Gastroesophageal sphincter (tissue), 4 donors: ENCODE measurements around the gene CAPN5. TPM values are rescaled to one million over a fixed set of nuclear protein-coding genes. Genes with fewer than 3 reads are reported as not detected.
A peak's percentile ranks its signal among the peaks of the same experiment; 100 is the strongest.

Experiments used
- ATAC-seq: fragments of 150-250 bp; one replicate; pipeline ENCODE4 v1.9.1; 2016; ENCODE audit warnings: mild to moderate bottlenecking, moderate library complexity
- H3K27ac ChIP-seq, 4 donors: fragments of 200-600 bp; sonication (generic) in 3 of 4; 1 replicate in 3 of 4; 2 replicates in 1 of 4; pipeline ENCODE4 v1.5.1; 2016 to 2019
- H3K27me3 ChIP-seq: fragments of 200-600 bp; sonication (generic); one replicate; pipeline ENCODE4 v1.5.1; 2019
- H3K36me3 ChIP-seq, 2 donors: fragments of 200-600 bp; sonication (generic); one replicate each; pipeline ENCODE4 v1.5.1; 2019; ENCODE audit warnings: control low read depth in 1 of 2
- H3K4me1 ChIP-seq, 3 donors: fragments of 200-600 bp; sonication (generic); 1 replicate in 2 of 3; 2 replicates in 1 of 3; pipeline ENCODE4 v1.5.1; 2016 to 2019; ENCODE audit warnings: control low read depth in 2 of 3
- H3K4me3 ChIP-seq, 2 donors: fragments of 200-600 bp; sonication (generic); one replicate each; pipeline ENCODE4 v1.5.1; 2019; ENCODE audit warnings: mild to moderate bottlenecking in 1 of 2, moderate library complexity in 1 of 2
- H3K9me3 ChIP-seq, 3 donors: fragments of 200-600 bp; sonication (generic); one replicate each; pipeline ENCODE4 v1.5.1; 2017 to 2019; ENCODE audit warnings: control low read depth in 2 of 3
- CTCF ChIP-seq, 4 experiments: fragments of 200-600 bp in 2 of 4; fragments of 450-650 bp in 2 of 4; sonication (generic) in 1 of 4; IDR thresholded peaks; one replicate each; pipeline ENCODE4 v1.5.1; 2017 to 2019; ENCODE audit warnings: antibody characterized with exemption in 4 of 4, mild to moderate bottlenecking in 2 of 4, moderate library complexity in 2 of 4
- EP300 ChIP-seq: sonication (generic); formaldehyde crosslinking; IDR thresholded peaks from one replicate; pipeline ENCODE4 v1.6.1; 2017; ENCODE audit warnings: antibody characterized with exemption, mild to moderate bottlenecking
- POLR2A ChIP-seq, 2 donors: fragments of 450-650 bp; IDR thresholded peaks; one replicate each; pipeline ENCODE4 v1.6.1; 2017; ENCODE audit warnings: antibody characterized with exemption in 2 of 2, mild to moderate bottlenecking in 2 of 2, moderate library complexity in 1 of 2
- POLR2AphosphoS5 ChIP-seq: sonication (generic); formaldehyde crosslinking; IDR thresholded peaks from one replicate; pipeline ENCODE4 v1.6.1; 2017; ENCODE audit warnings: antibody characterized with exemption
- WGBS, 2 donors: methylation state at CpG; one replicate each; pipeline ENCODE4 v1.1.5; 2018; ENCODE audit warnings: low coverage in 1 of 2; 5-methylcytosine and 5-hydroxymethylcytosine counted together
- total RNA-seq, 4 donors: library from RNA; depleted of rRNA; stranded (reverse); fragments of >200 nt; gene quantifications; one replicate each; pipeline ENCODE4 v1.1.0, GENCODE V29; 2016

The CAPN5 gene
- total RNA-seq, 4 donors from 2014 or later: 4.1 to 9.4 (median 7.7) TPM

GRCh38 chr11:77084581-77085191 lies 17.9 kb downstream of the CAPN5 start:
- Histone ChIP-seq H3K4me1 (peaks cover 0 to 50% (median 18%) of the 10 kb centered on the region in 3 donors), H3K4me3 (no peak overlapping the region), H3K27ac (no peak overlapping the region), H3K9me3 (no peaks in the 10 kb centered on the region), H3K36me3 (peaks cover 0 to 17% of the 10 kb centered on the region in 2 donors), H3K27me3 (no peaks in the 10 kb centered on the region)
- TF ChIP-seq POLR2A (IDR thresholded peaks at IDR 0.05): no peak
- TF ChIP-seq CTCF (IDR thresholded peaks at IDR 0.05): no peak
- TF ChIP-seq EP300: no peak
- TF ChIP-seq POLR2AphosphoS5: no peak
- 88 to 97% methylated on average over 3 to 11 of the region's 25 CpGs for WGBS, 2 donors
- ATAC-seq: no peak

- H3K27me3 ChIP-seq: no peaks in the 10 kb centered on the region
- H3K9me3 ChIP-seq: no peaks in the 10 kb centered on the region
- peaks cover 0 to 51% (median 18%) of the 10 kb centered on the region in 3 donors for H3K4me1 ChIP-seq
- H3K27ac ChIP-seq: peak overlapping the region in 1 of 4 donors; percentile 40
- 92 to 100% methylated on average over 1 to 2 of the region's 6 CpGs for WGBS, 2 donors
- TF ChIP-seq CTCF (IDR thresholded peaks at IDR 0.05) (no peak), EP300 (no peak), POLR2AphosphoS5 (no peak), POLR2A (IDR thresholded peaks at IDR 0.05) (no peak)
- no peak for ATAC-seq
- H3K36me3 ChIP-seq: peaks cover 0 to 17% of the 10 kb centered on the region in 2 donors
- H3K4me3 ChIP-seq: no peak overlapping the region
These were observed 18.9 kb downstream of the CAPN5 start for GRCh38 chr11:77085652-77086051.

- Histone ChIP-seq H3K9me3 (no peaks in the 10 kb centered on the region), H3K4me1 (peaks cover 0 to 52% (median 18%) of the 10 kb centered on the region in 3 donors), H3K36me3 (peaks cover 0 to 17% of the 10 kb centered on the region in 2 donors), H3K4me3 (no peak overlapping the region), H3K27me3 (no peaks in the 10 kb centered on the region), H3K27ac (peak overlapping the region in 2 of 4 donors; percentile 11 to 40)
- TF ChIP-seq EP300: no peak
- TF ChIP-seq POLR2AphosphoS5: no peak
- TF ChIP-seq POLR2A (IDR thresholded peaks at IDR 0.05): no peak
- TF ChIP-seq CTCF (IDR thresholded peaks at IDR 0.05): no peak
- no peak for ATAC-seq
- WGBS, 2 donors: 81% methylated on average over 4 of the region's 23 CpGs; no CpG with 5 or more reads in 1 of the 2 donors
These were observed 20.0 kb downstream of the CAPN5 start for GRCh38 chr11:77086521-77087472.

GRCh38 chr11:77087723-77088225 lies 21.0 kb downstream of the CAPN5 start:
- no peak overlapping the region for H3K4me3 ChIP-seq

More at GRCh38 chr11:77087723-77088225, 21.0 kb downstream of the CAPN5 start:
- peaks cover 0 to 53% (median 9%) of the 10 kb centered on the region in 3 donors for H3K4me1 ChIP-seq
- no peak for TF ChIP-seq POLR2A (IDR thresholded peaks at IDR 0.05)
- TF ChIP-seq EP300: no peak
- no peak for TF ChIP-seq CTCF (IDR thresholded peaks at IDR 0.05)
- no peak for TF ChIP-seq POLR2AphosphoS5
- no peaks in the 10 kb centered on the region for H3K27me3 ChIP-seq
- no peak for ATAC-seq
- H3K36me3 ChIP-seq: peaks cover 0 to 17% of the 10 kb centered on the region in 2 donors
- H3K9me3 ChIP-seq: no peaks in the 10 kb centered on the region
- WGBS, 2 donors: 80% methylated on average over 1 to 2 of the region's 9 CpGs
- H3K27ac ChIP-seq: peak overlapping the region in 1 of 4 donors; percentile 1
